DOHH2 (cell line): Measurements from ENCODE around the gene MAN2C1.

Experiments
- H3F3A ChIP-seq: fragments of 200-600 bp; sonication (generic), shearing (Covaris generic); 2 replicates; pipeline ENCODE4 v1.6.0; 2016; ENCODE audit warnings: antibody characterized with exemption, mild to moderate bottlenecking; ENCODE audit not compliant: control insufficient read depth, insufficient read depth
- H3K27ac ChIP-seq: fragments of 200-600 bp; sonication (generic); 2 replicates; pipeline ENCODE4 v1.5.1; 2014; ENCODE audit warnings: low read depth, mild to moderate bottlenecking, low read length, moderate library complexity
- H3K27me3 ChIP-seq: fragments of 200-600 bp; sonication (generic); 2 replicates; pipeline ENCODE4 v1.6.1; 2014; ENCODE audit warnings: mild to moderate bottlenecking, low read length, mixed read lengths; ENCODE audit not compliant: control insufficient read depth
- H3K36me3 ChIP-seq: fragments of 200-600 bp; sonication (generic); 2 replicates; pipeline ENCODE4 v1.6.1; 2014; ENCODE audit warnings: mild to moderate bottlenecking, low read length, moderate library complexity, mixed read lengths; ENCODE audit not compliant: control insufficient read depth
- H3K4me1 ChIP-seq: fragments of 200-600 bp; sonication (generic); 2 replicates; pipeline ENCODE4 v1.6.1; 2014; ENCODE audit warnings: mild to moderate bottlenecking, low read length, mixed read lengths; ENCODE audit not compliant: control insufficient read depth
- H3K4me2 ChIP-seq: fragments of 200-600 bp; sonication (generic); 2 replicates; pipeline ENCODE4 v1.6.0; 2014; ENCODE audit warnings: mild to moderate bottlenecking, low read length, moderate library complexity
- H3K4me3 ChIP-seq: fragments of 200-600 bp; sonication (generic); 2 replicates; pipeline ENCODE4 v1.5.1; 2014; ENCODE audit warnings: mild to moderate bottlenecking, low read length, mixed read lengths
- H3K79me2 ChIP-seq: fragments of 200-600 bp; sonication (generic); 2 replicates; pipeline ENCODE4 v1.6.1; 2014; ENCODE audit warnings: mild to moderate bottlenecking, low read length, mixed read lengths; ENCODE audit not compliant: control insufficient read depth
- H3K9me2 ChIP-seq: fragments of 200-600 bp; sonication (generic); replicated peaks from 2 replicates; pipeline ENCODE4 v1.6.1; 2014; ENCODE audit warnings: mild to moderate bottlenecking, low read length, mixed read lengths; ENCODE audit not compliant: control insufficient read depth
- H3K9me3 ChIP-seq: fragments of 200-600 bp; sonication (generic); 2 replicates; pipeline ENCODE4 v1.6.1; 2014; ENCODE audit warnings: antibody characterized with exemption, low read length, mixed read lengths; ENCODE audit not compliant: control insufficient read depth, insufficient read depth
- H4K20me1 ChIP-seq: fragments of 200-600 bp; sonication (generic); 2 replicates; pipeline ENCODE4 v1.6.0; 2014; ENCODE audit warnings: low read depth, mild to moderate bottlenecking, antibody characterized with exemption, low read length, moderate library complexity; ENCODE audit not compliant: control insufficient read depth, insufficient read depth
- EZH2phosphoT487 ChIP-seq: fragments of 200-600 bp; sonication (generic); IDR thresholded peaks from 2 replicates; pipeline ENCODE4 v1.6.1; 2017; ENCODE audit warnings: borderline replicate concordance, mild to moderate bottlenecking, antibody characterized with exemption, low read length, moderate library complexity, mixed read lengths
- TF ChIP-seq, protein P1 (sequence below): fragments of 200-600 bp; sonication (generic); IDR thresholded peaks from one replicate; pipeline ENCODE4 v1.5.1; 2014; ENCODE audit warnings: antibody characterized with exemption, mild to moderate bottlenecking, low read depth, low read length; ENCODE audit not compliant: poor library complexity, severe bottlenecking

The MAN2C1 gene

DNA sequence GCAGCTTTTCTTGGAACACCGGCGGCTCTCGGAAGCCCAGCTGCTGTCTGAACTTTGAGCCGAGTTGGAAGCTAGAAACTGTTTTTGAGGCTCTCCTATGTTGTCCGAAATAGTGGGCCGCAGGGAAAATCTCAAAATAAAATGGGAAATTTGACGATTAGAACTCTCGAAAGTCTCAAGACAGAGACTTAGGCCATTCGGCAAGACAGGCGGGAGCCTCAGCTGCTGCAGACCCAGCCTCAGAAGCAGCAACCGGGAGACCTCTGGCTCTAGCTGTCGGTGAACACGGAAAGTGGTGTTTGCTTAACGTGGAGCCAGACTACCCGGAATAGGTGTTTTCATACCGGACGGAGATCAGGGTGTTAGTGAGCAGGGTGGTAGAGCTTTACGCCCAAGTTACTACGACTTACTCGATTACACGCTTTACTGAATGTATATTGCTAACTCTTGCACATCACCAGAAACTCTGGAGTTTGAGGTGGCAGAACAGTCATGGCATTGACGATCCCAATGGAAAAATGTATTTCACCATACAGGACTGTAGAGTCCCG lies 357 bp upstream of the MAN2C1 start:
- peaks cover 57% of the 10 kb centered on the region for H3K36me3 ChIP-seq
- peak overlapping the region; percentile 68 for H3K4me2 ChIP-seq
- peaks cover 25% of the 10 kb centered on the region for H3K4me1 ChIP-seq
- no peaks in the 10 kb centered on the region for H3K27me3 ChIP-seq
- H3K4me3 ChIP-seq, result peak overlapping the region; percentile 73
- TF ChIP-seq, protein P1, sequence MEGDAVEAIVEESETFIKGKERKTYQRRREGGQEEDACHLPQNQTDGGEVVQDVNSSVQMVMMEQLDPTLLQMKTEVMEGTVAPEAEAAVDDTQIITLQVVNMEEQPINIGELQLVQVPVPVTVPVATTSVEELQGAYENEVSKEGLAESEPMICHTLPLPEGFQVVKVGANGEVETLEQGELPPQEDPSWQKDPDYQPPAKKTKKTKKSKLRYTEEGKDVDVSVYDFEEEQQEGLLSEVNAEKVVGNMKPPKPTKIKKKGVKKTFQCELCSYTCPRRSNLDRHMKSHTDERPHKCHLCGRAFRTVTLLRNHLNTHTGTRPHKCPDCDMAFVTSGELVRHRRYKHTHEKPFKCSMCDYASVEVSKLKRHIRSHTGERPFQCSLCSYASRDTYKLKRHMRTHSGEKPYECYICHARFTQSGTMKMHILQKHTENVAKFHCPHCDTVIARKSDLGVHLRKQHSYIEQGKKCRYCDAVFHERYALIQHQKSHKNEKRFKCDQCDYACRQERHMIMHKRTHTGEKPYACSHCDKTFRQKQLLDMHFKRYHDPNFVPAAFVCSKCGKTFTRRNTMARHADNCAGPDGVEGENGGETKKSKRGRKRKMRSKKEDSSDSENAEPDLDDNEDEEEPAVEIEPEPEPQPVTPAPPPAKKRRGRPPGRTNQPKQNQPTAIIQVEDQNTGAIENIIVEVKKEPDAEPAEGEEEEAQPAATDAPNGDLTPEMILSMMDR, result no peak
- no peak for TF ChIP-seq EZH2phosphoT487
- no peaks in the 10 kb centered on the region for H4K20me1 ChIP-seq
- H3K9me2 ChIP-seq, result no peaks in the 10 kb centered on the region
- H3K9me3 ChIP-seq, result no peaks in the 10 kb centered on the region
- peaks cover 26% of the 10 kb centered on the region for H3F3A ChIP-seq
- H3K27ac ChIP-seq, result peak overlapping the region; percentile 90
- H3K79me2 ChIP-seq, result peaks cover 21% of the 10 kb centered on the region

DNA sequence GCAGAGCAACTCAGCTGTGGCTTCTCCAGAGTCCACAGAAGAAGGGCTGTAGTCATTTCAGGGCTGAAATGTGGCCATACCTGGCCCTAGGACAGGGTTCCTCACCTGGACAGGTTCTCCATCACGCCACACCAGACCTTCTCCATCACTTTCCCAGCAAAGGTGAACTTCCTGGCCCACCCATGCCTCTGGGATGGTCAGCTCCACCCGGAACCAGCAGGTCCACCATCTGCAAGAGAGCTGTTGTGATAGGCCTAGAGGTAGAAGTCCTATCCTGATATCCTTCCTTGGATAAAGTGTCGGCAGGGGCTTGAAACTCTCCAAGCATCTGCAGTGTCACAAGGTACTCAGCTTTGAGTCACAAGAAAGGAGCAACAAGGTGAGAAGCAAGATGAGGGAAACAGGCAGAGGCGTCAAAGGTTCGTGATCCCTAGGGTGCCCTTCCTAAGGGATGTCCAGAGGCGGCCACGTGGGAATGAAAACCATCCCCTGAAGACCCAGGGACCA lies 948 bp downstream of the MAN2C1 start:
- H3K9me2 ChIP-seq, result no peaks in the 10 kb centered on the region
- peaks cover 32% of the 10 kb centered on the region for H3K4me1 ChIP-seq
- H3K27me3 ChIP-seq, result no peaks in the 10 kb centered on the region
- no peaks in the 10 kb centered on the region for H3K9me3 ChIP-seq
- H3K27ac ChIP-seq, result peak overlapping the region; percentile 4; the same call in 1 of the 2 replicates
- H3K4me2 ChIP-seq, result peak overlapping the region; percentile 68
- H3F3A ChIP-seq, result peaks cover 22% of the 10 kb centered on the region
- peak overlapping the region; percentile 73 for H3K4me3 ChIP-seq
- TF ChIP-seq, protein P1, result no peak
- no peak for TF ChIP-seq EZH2phosphoT487
- peaks cover 46% of the 10 kb centered on the region for H3K36me3 ChIP-seq
- peaks cover 20% of the 10 kb centered on the region for H3K79me2 ChIP-seq
- no peaks in the 10 kb centered on the region; the same call in 1 of the 2 replicates for H4K20me1 ChIP-seq

DNA sequence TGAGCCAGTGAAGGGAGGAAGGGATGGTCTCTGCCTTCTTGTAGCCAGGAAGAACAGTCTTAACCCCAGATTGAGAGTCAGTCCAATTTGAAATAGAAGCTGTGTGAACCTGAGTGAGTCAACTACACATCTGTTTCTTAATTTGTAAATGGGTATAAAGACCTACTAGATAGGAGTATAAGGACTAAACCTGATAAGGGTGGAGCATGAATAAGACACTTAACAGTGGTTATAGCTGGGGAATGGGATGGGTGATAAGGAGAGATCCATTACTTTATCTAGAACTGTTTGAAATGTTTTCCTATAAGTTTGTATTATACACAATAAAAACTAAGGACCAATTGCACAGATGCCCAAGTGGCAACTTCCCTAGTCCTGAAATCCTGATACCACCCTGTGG lies 1.4 kb downstream of the MAN2C1 start:
- H3K36me3 ChIP-seq, result peaks cover 42% of the 10 kb centered on the region
- peaks cover 22% of the 10 kb centered on the region for H3F3A ChIP-seq
- no peaks in the 10 kb centered on the region; the same call in 1 of the 2 replicates for H4K20me1 ChIP-seq
- no peaks in the 10 kb centered on the region for H3K9me2 ChIP-seq
- no peak for TF ChIP-seq EZH2phosphoT487
- TF ChIP-seq, protein P1, result no peak
- H3K4me3 ChIP-seq, result peak overlapping the region; percentile 73
- no peaks in the 10 kb centered on the region for H3K9me3 ChIP-seq
- H3K27me3 ChIP-seq, result no peaks in the 10 kb centered on the region
- peak overlapping the region; percentile 68 for H3K4me2 ChIP-seq
- peaks cover 33% of the 10 kb centered on the region for H3K4me1 ChIP-seq
- 0 out of 2 replicates have a peak overlapping the region, but pooled peaks have one; percentile 4 for H3K27ac ChIP-seq
- peaks cover 20% of the 10 kb centered on the region for H3K79me2 ChIP-seq
